ENCODE results near the gene MAP1LC3B. TPM values are rescaled to one million over a fixed set of nuclear protein-coding genes. Genes with fewer than 3 reads are reported as not detected.

Gene MAP1LC3B
- polyA plus RNA-seq, 2 of the 4 experiments (the other 2 are of a cell fraction), result 52.3 to 94.1 TPM

DNA sequence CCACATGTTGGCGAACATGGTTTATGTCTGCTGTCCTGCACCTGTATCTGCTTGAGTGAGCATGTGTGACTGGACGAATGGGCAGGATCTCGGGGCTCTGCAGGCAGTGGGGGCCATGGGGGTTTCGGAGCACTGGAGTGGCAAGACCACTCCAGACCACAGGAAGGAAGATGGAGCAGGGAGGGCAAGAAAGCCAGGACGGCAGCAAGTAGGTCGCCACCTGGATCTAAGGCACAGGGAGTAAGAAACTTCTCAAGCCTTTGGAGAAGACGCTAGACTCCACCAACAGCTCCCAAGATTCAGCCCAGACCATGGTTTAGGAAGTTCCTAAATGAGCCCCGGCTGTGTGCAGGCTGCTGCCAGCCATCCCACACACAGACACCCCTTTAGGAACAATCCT lies 42.1 kb upstream of the MAP1LC3B start (continued):
- TF ChIP-seq CBX8 (IDR thresholded peaks at IDR 0.05), result no peak
- TF ChIP-seq, protein P1, sequence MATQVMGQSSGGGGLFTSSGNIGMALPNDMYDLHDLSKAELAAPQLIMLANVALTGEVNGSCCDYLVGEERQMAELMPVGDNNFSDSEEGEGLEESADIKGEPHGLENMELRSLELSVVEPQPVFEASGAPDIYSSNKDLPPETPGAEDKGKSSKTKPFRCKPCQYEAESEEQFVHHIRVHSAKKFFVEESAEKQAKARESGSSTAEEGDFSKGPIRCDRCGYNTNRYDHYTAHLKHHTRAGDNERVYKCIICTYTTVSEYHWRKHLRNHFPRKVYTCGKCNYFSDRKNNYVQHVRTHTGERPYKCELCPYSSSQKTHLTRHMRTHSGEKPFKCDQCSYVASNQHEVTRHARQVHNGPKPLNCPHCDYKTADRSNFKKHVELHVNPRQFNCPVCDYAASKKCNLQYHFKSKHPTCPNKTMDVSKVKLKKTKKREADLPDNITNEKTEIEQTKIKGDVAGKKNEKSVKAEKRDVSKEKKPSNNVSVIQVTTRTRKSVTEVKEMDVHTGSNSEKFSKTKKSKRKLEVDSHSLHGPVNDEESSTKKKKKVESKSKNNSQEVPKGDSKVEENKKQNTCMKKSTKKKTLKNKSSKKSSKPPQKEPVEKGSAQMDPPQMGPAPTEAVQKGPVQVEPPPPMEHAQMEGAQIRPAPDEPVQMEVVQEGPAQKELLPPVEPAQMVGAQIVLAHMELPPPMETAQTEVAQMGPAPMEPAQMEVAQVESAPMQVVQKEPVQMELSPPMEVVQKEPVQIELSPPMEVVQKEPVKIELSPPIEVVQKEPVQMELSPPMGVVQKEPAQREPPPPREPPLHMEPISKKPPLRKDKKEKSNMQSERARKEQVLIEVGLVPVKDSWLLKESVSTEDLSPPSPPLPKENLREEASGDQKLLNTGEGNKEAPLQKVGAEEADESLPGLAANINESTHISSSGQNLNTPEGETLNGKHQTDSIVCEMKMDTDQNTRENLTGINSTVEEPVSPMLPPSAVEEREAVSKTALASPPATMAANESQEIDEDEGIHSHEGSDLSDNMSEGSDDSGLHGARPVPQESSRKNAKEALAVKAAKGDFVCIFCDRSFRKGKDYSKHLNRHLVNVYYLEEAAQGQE (IDR thresholded peaks at IDR 0.05), result no peak

DNA sequence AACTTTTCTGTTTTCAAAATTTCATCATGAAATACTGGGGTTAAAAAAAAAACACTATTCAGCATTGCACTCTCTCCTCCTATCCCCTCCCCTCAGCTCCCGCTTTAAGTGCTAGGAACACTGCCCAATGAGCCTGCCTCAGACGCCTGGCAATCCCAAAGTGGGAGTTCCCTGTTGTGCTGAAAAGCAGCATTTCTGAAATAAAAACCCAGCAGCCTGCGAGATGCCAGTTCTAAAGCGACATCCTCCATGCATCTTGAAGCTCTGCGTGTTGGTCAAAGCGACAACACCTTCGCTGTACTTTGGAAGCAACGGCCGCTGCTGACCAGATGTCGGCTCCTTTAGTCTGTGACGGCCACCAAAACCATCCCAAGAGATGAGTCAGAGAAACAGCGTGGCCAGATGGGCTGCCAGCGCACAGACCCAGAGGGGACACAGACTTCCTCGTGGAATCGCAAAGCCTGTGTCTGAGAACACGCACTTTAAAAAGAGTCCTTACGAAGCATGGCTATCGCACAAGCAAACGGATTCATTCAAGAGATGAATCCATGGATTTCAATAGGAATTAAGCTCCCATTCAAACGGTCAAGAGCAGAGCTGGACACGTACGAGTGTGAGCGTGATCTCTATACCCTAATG lies 41.3 kb upstream of the MAP1LC3B start:
- DNase-seq (ENCODE audit: low read depth in 1 of 2, low spot score in 1 of 2) (no peak), FAIRE-seq (no peak), ATAC-seq (no peak)
- CTCF ChIA-PET, result interaction anchor here (0.5 to 1.5 kb wide), 3 partner anchors 10 to 466 kb away, joined by 3 to 4 read pairs (median 3); no protein-coding TSS in a partner anchor
- Histone ChIP-seq H3K9me3 (no peaks in the 10 kb centered on the region), H3K27ac (no peak overlapping the region), H3K4me2 (no peak overlapping the region), H3K4me3 (no peak overlapping the region), H3K4me1 (no peaks in the 10 kb centered on the region)
- POLR2A ChIA-PET, result no interaction called here
- no peak for TF ChIP-seq JUN (IDR thresholded peaks at IDR 0.05)
- no peak for TF ChIP-seq JUNB (IDR thresholded peaks at IDR 0.05)
- no peak for TF ChIP-seq RCOR1 (IDR thresholded peaks at IDR 0.05; ENCODE audit: low read depth, low read length)
- TF ChIP-seq, protein P2, sequence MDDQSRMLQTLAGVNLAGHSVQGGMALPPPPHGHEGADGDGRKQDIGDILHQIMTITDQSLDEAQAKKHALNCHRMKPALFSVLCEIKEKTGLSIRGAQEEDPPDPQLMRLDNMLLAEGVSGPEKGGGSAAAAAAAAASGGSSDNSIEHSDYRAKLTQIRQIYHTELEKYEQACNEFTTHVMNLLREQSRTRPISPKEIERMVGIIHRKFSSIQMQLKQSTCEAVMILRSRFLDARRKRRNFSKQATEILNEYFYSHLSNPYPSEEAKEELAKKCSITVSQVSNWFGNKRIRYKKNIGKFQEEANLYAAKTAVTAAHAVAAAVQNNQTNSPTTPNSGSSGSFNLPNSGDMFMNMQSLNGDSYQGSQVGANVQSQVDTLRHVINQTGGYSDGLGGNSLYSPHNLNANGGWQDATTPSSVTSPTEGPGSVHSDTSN (IDR thresholded peaks at IDR 0.05), result no peak
- TF ChIP-seq NR3C1 (IDR thresholded peaks at IDR 0.05), result no peak
- TF ChIP-seq CHD4 (IDR thresholded peaks at IDR 0.05; ENCODE audit: borderline replicate concordance), result no peak
- no peak for TF ChIP-seq ZFP36 (IDR thresholded peaks at IDR 0.05; ENCODE audit: borderline replicate concordance, partially characterized antibody)
- TF ChIP-seq, protein P3, sequence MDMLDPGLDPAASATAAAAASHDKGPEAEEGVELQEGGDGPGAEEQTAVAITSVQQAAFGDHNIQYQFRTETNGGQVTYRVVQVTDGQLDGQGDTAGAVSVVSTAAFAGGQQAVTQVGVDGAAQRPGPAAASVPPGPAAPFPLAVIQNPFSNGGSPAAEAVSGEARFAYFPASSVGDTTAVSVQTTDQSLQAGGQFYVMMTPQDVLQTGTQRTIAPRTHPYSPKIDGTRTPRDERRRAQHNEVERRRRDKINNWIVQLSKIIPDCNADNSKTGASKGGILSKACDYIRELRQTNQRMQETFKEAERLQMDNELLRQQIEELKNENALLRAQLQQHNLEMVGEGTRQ (IDR thresholded peaks at IDR 0.05), result no peak
- no peak for TF ChIP-seq ZC3H11A (IDR thresholded peaks at IDR 0.05)
- TF ChIP-seq, protein P4, sequence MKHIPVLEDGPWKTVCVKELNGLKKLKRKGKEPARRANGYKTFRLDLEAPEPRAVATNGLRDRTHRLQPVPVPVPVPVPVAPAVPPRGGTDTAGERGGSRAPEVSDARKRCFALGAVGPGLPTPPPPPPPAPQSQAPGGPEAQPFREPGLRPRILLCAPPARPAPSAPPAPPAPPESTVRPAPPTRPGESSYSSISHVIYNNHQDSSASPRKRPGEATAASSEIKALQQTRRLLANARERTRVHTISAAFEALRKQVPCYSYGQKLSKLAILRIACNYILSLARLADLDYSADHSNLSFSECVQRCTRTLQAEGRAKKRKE (CRISPR knock-in tag; IDR thresholded peaks at IDR 0.05; ENCODE audit: low read depth), result no peak
- TF ChIP-seq NFE2L2 (conservative IDR thresholded peaks at IDR 0.05; ENCODE audit: low read length), result no peak
- no peak for TF ChIP-seq POLR2AphosphoS2 (conservative IDR thresholded peaks at IDR 0.05; ENCODE audit: low read length)
- TF ChIP-seq, protein P5, sequence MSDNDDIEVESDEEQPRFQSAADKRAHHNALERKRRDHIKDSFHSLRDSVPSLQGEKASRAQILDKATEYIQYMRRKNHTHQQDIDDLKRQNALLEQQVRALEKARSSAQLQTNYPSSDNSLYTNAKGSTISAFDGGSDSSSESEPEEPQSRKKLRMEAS (IDR thresholded peaks at IDR 0.05), result no peak
- TF ChIP-seq, protein P6, sequence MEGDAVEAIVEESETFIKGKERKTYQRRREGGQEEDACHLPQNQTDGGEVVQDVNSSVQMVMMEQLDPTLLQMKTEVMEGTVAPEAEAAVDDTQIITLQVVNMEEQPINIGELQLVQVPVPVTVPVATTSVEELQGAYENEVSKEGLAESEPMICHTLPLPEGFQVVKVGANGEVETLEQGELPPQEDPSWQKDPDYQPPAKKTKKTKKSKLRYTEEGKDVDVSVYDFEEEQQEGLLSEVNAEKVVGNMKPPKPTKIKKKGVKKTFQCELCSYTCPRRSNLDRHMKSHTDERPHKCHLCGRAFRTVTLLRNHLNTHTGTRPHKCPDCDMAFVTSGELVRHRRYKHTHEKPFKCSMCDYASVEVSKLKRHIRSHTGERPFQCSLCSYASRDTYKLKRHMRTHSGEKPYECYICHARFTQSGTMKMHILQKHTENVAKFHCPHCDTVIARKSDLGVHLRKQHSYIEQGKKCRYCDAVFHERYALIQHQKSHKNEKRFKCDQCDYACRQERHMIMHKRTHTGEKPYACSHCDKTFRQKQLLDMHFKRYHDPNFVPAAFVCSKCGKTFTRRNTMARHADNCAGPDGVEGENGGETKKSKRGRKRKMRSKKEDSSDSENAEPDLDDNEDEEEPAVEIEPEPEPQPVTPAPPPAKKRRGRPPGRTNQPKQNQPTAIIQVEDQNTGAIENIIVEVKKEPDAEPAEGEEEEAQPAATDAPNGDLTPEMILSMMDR (IDR thresholded peaks at IDR 0.05), result no peak
- no peak for TF ChIP-seq EHF (CRISPR knock-in tag; IDR thresholded peaks at IDR 0.05)
- TF ChIP-seq RFX5 (IDR thresholded peaks at IDR 0.05), result no peak
- TF ChIP-seq MAFK (IDR thresholded peaks at IDR 0.05; ENCODE audit: partially characterized antibody), result no peak
- TF ChIP-seq CBX2 (IDR thresholded peaks at IDR 0.05; ENCODE audit: borderline replicate concordance, low read depth), result no peak
- TF ChIP-seq RNF2 (IDR thresholded peaks at IDR 0.05; ENCODE audit: borderline replicate concordance, low read depth), result no peak
- no peak for TF ChIP-seq KDM1A (IDR thresholded peaks at IDR 0.05; ENCODE audit: low read depth)
- WGBS (ENCODE audit: missing lambda C conversion rate), result 95% methylated on average over 23 of the region's 23 CpGs

Measured in A549 (cell line).